Cerebellar cortex (tissue), 1 donor: ENCODE data around the gene CADPS.

Experiments used
- DNase-seq: peaks from one replicate; pipeline ENCODE4 v3.0.0-alpha.2; 2015; ENCODE audit warnings: low spot score

CADPS gene

DNA sequence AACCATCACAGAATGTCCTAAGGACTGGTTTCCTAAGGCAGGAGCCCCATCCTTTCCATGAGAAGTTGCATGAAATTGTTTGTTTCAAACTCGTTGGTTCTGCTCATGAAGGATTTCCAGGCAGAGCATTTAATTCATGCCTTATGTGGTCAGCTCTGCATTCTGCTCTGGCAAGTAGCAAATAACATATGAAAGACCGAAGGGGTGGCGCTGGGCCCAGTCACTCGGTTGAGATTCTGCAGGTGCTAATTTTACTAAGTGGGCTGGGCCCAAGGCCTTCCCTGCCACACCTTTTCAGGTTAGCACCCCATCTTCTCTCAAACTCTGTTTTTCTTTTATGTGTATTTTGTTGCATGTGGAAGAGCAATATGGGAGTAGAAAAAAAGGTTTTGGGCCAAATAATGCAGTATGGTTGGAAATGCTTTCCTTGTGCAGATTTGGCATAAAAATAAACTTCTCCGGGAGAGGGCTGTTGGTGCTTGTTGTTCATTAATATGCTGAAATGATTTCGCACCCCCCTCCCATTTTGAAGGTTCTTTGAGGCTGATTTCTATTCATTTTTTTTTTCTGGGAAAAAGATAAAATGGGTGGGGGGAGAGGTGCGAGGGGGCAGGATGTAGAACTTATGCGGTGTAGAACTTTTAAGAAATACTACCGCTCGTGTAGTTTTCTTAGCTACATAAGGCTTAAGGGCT lies 318.9 kb downstream of the CADPS start:
- DNase-seq: no peak

DNA sequence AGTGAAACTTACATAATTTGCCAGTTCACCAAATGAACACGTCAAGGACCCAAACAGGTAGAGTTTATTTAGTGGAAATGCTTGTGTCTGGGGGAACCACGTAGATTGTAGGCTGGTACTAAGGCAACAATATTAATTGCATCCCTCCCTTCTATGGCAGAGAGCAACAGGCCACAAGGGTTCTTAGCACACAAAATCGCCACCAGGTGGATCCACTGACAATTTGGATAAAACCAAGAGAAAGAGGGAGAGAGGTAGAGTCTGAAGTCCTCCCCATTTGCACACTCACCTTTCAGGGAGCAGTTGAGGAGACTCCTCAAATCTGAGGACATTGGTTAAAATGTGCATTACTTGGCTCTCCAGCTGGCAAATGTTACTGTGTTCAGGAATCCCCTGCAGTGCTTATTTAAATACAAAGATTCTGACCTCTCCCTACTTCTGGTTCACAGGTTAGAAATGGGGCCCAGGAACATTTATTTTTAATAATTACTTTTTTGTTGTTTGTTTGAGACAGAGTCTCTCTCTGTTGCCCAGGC lies 320.9 kb downstream of the CADPS start:
- DNase-seq: no peak

DNA sequence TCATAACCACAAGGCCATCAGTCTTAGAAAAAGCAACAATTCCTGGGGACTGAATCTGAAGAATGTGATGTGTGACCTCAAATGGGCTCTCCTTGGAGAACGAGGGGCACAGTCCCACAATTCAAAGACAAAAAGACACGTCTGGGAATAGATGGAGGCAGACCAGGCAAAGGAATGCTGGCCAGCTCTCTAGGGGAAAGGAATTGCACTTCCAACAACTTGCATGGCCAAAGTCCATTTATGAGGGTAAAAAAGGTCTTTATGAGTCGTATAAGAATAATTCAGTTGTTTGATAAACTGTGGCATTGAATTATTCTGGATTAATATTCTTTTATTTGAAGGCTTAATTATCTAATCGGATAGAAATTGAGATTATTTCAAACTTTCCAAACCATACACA lies 321.4 kb downstream of the CADPS start:
- DNase-seq: no peak

DNA sequence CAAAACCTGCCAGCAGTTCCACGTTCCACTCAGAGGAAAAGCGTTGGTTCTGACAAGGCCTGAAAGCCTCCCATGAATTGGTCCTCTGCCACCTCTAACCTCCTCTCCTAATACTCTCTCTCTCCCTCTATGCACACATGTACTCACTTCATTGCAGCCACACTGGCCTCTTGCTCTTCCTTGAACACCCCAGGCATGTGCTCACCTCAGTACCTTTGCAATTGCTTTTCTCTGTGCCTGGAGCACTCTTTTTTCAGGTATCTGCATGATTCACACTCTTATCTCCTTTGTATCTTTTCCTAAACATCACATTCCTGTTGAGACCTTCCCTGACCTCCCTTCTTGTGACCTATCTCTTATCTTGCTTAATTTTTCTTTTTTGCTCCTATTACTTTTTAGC lies 323.7 kb downstream of the CADPS start:
- DNase-seq: no peak

DNA sequence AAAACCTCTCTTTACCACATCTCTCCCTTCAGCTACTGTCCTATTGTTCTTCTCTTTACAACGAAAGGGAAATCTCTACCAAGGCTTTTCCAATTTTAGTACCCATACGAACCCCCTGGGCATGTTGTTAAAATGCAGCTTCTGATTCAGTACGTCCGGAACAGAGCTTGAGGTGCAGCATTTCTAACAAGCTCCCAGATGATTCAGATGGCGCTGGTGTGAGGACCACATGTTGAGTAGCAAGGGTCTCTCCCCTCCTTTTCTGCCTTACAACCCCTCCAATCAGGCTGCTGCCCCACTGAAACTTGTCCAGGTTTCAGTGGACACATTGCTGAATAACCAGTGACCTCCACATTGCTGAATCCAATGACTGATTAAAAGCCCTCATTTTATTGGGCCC lies 324.8 kb downstream of the CADPS start:
- DNase-seq: no peak

DNA sequence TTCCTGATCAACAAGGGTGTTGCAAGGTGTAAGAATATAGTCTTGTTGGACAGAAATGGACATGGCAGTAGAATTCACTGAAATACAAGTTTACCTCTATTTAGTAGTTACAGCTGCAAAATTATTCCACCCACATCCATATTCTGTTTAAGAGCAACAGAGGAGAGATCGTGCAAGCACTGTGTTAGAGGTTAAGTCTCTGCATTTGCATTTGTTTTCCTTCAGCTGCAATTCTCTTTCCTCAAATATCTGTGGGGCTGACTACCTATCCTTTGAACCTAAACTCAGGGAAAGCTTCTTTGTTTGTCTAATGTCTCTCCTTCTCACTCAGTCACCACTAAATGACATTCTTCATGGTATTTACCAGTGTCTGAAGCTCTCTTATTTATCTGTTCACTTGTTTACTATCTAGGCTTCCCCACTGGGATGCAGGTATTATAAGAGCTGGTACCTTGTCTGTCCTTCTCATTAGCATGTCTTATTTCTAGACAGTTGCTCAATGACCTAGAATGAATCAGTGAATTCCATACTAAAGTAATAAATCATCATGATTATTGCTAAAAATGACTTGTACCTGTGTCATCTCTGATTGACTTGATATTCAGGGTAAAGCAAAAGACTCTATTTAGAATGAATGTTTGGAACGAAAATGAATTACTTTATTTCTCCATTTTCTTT lies 326.5 kb downstream of the CADPS start:
- no peak for DNase-seq

DNA sequence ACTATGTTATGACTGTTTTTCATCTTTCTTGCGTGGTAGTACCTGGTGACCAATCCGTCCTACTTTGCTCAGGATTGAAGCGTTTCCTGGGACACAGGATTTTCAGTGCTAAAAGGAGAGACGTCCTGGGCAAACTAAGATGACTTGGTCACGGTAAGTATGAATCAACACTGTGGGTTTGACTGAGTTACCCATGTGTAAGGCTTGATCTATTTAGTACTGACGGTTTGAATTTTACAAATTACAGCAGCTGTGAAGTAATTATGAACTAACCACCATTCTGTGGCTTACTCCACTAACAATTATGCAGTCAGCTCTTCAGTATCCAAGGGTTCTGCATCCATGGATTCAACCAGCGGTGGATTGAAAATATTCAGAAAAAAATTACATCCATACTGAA lies 328.9 kb downstream of the CADPS start:
- no peak for DNase-seq

DNA sequence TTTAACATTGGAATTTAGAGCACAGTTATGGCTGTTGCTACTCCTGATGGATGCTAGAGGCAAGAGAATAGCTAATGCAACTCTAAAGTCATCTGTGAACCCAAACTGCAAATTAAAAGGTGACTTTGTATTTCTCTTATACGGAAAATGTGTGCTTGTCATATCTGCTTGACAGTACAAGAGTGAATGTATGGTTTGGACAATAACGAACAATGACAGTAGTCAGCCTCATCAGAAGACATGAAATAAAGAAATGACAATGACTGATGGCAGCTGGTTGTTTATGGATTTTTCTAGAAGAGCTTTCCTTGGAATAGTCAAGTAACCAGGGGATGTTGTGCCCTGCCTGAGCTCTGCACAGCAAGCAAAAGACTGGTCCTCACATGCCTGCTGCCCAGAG lies 333.0 kb downstream of the CADPS start:
- DNase-seq: no peak

DNA sequence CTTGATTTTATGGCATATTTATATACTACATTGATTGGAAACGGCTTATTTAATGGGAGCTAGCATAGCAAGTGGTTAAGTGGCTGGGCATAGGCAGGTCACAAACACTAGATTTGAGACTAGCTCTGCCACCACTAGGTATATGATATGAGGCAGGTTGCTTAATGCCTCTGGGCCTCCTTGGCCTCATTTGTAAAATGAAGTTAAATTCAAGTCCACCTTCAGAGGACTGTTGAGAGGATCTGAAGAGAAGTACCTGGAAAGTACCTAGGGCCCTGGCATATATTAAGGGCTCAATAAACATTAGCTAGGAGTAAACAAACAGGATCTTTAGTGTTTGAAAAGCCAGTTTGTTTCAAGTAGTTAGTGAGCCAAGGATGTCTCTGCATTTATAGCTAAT lies 335.5 kb downstream of the CADPS start:
- no peak for DNase-seq

DNA sequence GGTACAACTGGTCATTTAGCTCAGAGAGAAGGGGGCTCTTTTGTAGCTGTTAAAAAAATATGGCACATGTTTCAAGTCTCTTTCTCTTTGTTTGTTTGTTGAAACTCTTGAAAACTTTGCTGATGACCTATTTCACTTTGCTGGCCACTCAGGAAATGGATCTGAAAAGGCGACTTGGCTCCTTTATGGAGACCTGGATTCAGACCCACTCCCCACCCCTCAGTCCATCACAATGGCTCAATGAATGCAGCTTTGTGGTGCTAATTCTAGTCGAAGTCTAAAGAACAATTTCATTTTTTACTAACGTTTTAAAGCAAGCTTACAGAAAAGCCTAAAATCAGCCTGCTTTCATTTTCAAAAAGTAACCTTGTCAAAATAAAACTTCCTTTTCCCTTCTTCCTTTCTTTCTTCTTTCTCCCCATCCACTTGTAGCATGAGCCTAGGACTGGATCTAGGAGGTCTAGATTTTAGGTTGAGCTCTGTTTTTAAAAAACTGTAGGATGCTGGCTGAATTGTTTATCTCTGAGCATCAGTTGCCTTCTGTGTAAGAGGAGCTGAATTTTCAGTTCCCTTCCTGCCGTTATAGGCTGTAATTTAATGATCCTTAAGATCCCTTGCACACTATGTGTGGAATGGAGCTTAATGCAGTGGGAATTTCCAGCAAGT lies 336.4 kb downstream of the CADPS start:
- no peak for DNase-seq

DNA sequence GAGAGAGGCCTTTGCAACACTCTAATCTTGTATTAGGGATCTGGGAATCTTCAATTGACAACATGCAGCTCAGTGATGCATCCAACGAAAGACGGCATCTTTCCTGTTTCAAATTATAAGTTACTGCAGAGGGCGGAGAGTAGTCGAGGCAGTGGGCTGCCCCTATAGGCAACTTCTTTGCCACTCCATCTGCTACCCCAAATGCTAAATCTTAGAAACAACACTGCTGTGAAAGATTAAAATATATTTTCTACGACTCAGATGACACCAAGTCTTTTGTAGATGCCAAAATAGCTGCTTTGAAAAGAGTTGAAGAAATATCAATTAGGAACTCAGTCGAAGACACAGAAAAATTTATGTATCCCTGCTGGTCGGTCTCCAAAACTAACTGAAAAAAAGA lies 340.9 kb downstream of the CADPS start:
- DNase-seq: no peak

DNA sequence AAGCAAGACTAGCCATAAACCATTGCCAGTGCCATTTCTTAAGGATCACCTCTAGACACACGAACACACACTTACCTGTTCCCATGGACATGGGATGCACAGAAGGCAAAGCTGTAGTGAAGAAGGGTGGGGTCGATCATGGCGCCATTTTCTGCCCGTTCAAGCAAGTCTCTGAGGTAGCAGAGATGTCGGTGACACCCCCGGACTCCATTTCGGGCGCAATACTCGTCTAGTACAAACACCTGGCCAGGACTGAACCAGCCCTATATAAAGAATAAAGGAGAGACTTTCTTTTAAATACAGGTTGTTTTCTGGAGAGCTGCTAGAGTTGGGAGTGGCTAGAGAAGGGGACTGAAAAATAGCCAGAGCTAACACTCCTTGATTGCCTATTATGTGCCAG lies 342.4 kb downstream of the CADPS start:
- DNase-seq: no peak

DNA sequence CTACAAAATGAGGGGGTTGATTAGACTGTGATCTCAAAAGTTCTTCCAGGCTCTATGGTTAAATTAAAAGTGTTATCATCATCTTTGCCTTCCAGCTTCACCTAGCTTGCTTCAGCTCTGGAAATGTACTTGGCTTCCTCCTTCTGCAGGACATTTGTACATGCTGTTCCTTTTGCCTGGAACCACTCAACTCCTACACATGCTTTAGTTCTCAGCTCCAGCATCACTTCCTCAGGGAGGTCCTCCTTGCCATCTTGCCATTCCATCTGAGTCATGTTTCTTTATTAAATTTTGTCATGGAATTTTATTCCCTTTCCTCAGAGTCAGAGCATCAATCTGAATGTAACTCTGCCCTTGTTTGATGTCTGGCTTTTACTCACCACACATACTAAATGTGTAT lies 343.2 kb downstream of the CADPS start:
- no peak for DNase-seq

DNA sequence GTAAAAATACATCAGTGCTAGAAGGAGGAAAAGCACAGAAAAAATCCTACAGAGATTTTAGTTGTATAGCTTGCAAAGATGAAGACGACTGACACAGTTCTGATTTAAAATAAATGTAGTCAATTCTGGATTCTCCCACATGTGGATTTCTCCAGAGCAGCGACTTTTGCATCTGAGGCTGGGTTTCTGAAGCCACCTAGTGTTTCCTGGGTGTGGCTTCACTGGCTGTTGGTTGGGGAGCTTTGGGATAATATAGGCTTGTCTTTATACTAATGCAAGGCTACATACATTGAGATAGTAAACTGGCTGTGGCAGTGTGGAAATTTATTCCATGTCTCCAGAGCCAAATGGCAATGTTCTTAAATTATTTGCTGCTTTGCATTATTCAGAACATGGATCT lies 343.7 kb downstream of the CADPS start:
- DNase-seq: no peak

DNA sequence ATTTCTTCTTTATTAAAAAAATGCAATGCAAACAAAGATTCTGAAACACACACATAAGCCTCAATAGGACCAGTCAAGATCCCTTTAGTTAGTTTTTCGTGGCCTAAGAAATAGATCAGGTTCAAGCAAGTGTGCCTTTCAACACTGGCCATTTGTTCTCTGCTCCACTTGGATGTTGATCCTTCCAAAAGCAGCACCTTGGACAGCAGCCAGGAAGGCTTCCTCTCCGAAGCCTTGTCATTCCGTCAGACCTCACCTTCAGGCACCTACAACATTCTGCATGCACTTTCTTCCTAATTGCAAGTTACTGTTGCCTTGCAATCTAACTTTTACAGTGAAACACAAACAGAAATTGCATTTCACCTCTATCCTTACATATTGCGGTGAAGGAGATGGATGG lies 346.0 kb downstream of the CADPS start:
- peak; percentile 90 for DNase-seq

DNA sequence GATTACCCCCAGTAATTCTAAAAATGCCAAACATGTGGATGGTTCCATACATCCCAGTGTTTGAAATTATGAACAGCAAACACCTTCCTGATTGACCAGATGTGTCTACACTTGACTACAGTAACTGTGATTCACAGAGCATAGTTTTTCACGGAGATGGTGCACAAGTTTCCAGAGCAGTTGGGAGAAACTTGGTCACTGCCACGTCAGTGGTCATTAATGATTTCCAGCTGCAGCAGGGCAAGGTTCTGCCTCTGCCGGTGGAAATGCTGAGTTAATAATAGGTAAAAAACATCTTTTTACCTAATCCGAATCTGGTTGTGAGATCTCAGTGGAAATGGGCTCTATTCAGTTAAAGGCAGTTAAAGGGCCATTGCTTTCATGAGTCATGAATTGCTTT lies 347.7 kb downstream of the CADPS start:
- no peak for DNase-seq

DNA sequence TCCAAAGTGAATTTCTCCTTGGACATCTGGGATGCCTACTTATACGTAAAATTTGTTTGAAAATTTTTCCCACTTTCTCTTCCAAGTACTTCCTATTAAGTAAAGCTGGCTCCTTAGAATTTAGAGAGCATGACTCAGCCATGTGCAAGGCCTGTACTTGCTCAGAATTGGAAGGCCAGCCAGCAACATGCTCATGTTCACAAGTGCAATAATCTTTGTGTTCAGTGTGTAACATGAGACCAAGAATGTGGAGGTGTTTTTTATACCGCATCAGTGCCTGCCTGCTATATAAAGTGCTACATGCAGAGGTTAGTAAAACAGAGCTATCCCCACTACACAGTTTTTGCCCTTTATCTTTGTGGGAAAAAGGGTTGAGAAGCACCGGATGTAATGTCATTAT lies 349.9 kb downstream of the CADPS start:
- DNase-seq: no peak

DNA sequence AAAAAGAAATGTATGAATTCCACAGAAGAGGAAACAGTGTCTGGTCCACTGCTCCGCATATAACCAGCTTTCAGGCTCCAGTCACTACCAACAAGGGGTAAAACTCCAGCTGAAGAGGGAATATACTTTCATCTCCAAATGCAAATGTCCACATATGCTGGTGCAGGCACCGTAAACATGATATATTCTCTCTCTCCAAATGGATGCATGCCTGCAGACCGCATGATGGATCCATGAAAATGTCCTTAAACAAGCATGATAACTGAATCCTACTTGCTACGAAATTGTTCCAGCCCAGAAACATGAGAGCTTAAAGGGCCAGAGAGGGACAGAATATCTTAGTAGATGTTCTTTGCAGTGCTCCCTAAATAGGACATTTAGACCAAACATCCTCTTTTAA lies 351.5 kb downstream of the CADPS start:
- DNase-seq: no peak

DNA sequence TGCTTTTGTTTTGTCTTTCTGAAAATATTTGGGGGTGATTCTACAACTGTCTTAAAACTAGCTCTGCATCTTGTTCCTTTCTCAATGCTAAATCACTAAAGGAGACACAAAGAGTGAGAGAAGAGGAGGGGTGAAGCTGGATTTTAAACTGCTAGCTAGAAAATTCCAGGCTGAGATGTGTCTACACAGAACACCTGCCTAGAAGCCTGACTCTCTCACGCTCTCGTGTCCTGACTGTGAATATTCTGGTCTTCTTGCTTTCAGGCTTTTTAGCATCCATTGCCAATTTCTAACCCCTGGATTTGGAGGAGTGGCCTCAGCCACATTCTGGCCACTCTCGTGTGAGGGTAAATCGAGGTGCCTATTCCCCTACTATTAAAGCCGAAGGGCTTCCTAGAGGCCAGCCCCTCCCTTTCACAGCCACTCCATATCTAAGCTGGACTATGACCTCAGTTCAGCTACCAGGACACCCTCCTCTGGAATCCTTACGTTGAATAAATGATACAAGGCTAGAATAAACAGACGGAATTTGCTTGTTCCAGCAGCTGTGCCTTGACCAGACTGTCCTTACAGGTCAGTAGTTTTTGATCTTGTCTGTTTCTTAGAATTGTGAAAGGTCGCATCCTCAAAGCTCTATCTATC lies 353.6 kb downstream of the CADPS start:
- DNase-seq: no peak

DNA sequence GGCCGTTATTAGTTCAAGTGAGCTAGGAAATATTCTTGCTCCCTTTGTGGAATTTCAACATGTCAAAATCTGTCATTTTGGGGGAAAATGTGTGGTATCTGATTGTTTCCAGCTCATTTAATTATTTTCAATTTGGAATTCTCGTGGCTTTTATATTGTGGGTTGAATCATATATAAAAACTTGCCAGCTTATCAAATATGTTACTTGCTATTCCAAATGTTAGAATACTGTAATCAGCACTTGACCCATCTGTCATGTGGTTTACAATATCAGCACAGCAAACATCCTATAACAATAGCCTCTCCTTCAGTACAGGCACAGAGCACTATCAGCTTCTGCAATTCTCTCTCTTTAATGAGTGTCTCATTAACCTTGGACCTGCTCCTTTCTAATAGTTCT lies 371.7 kb downstream of the CADPS start:
- DNase-seq: no peak

DNA sequence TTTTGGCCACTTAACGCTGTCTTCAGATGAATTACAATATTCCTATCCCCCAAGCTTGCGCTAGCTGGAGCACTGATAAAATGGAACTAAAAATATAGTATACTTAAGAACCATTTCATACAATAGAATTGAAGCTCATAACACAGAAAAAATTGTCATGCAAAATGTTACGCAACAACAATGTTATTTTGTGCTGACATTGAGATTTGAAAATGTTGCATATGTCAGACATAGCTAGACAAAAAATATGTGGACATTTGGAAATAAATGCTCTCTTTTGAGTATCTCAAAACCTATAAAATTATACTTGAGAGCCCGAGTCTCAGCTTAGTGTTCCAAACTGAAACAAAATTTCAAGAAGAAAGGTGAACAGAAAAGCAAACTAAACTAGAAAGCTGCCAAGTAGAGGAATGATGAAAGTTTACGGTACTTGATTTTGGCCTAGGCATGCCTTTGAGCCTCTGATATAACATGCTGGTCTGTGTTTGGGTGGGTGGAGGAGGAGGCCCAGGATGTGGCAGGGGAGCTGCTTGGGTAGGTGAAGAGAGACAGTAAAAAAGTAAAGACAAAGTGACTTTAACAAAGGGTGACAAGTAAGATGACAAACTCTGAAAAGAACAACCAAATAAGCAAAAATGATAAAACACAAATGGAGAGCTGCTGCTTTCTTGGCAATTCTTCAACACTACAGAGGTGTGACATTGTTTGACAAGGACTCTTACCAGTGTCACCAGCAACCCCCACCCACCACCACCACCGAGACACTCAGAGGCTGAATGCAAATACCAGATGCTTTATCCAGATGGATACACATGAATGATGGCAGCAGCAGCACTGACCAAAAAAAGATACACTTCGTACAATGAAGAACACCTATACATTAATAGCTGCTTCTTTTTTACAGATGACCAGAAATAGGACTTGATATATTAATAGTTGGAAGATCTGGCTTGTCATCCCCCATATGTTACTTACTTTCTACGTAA lies 372.6 kb downstream of the CADPS start:
- DNase-seq: no peak

DNA sequence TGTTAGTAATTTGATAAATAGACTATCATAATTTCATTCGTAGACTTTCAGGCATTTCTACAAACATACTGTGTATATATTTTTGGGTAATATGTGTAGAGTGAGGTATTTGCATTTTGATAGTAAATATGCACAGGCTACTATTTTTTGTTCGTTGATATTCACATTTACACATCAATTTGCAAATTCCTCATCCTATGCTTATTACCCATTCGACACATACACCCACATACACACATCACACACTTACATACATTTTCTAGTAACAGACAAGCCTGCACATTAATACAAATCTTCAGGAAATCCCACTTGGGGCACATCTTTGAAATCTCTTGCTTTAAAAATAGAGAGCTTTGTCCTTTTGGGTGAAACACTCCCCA lies 373.9 kb downstream of the CADPS start:
- DNase-seq: no peak
